Astrocyte (in vitro differentiated cells and primary cell): Measurements from ENCODE around the gene NRG3.

Source experiments
- CTCF ChIP-seq: IDR thresholded peaks from 2 replicates; pipeline ENCODE4 v1.5.1; 2011; ENCODE audit warnings: low read depth, mild to moderate bottlenecking, inconsistent platforms, low read length, moderate library complexity; ENCODE audit not compliant: insufficient read depth
- EZH2 ChIP-seq: IDR thresholded peaks from 2 replicates; pipeline ENCODE4 v1.6.1; 2012; ENCODE audit warnings: mild to moderate bottlenecking, low read length, inconsistent platforms; ENCODE audit not compliant: insufficient read depth

GRCh38 chr10:81914736-81915503 is 39.9 kb downstream of the NRG3 start:
- no peak for TF ChIP-seq CTCF
- no peak for TF ChIP-seq EZH2
